ENCODE measurements around the gene FCHSD1.

FCHSD1 gene

DNA sequence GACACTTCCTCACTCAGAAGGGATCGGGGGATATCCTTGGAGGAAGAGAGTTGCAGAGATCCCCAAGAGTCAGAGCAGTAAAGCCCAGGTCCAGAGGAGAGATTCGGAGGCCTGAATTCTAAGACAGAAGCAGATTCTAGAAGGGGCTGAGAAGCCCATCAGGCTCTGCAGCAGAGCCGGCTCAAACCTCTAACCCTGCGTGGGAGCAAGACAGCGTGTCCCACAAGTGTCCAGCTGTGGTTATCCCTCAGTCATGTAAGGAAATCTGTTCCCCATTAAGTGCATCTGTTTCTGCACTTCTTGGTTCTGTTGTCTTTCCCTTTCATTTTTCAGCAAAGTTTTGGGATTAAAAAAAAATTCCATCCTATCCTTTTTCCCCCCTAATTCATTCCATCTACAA is 27.6 kb downstream of the FCHSD1 start:
- in situ Hi-C loops (cut with HindIII; ENCODE audit: low sequenced_read_pairs): no loop called here
- DNase-seq (ENCODE audit: low read depth): no peak
- H3K4me3 ChIP-seq (ENCODE audit: low read depth, low read length): no peak overlapping the region
- TF ChIP-seq CTCF (IDR thresholded peaks at IDR 0.05; ENCODE audit: low read depth, low read length, missing control alignments): no peak

DNA sequence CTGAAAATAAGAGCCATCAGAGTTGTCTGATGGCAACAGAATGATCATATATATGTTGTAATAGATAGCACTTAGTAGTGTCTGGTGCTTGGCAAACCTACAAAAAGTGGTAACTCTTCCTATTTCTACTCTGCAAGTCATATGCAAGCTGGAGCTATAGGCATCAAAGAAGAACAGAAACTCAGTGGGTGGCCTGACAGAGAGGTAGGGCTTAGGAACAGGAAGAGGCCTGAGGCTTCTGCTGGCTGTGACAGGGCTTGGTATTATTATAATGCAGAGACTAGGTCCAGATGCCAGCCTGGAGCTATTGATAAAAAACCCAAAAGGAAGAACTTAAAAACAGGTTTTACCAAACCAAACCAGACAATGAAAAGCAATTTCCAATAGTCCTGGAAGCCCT is 28.0 kb downstream of the FCHSD1 start:
- in situ Hi-C loops (cut with HindIII; ENCODE audit: low sequenced_read_pairs): no loop called here
- no peak overlapping the region for H3K4me3 ChIP-seq (ENCODE audit: low read depth, low read length)
- TF ChIP-seq CTCF (IDR thresholded peaks at IDR 0.05; ENCODE audit: low read depth, low read length, missing control alignments): no peak
- no peak for DNase-seq (ENCODE audit: low read depth)

GRCh38 chr5:141618804-141619554 is 32.2 kb downstream of the FCHSD1 start, which contains the start of gene DIAPH1:
Gene DIAPH1, minus strand, starts transcription at chr5:141619000. Its CDS starts 86 bp downstream, at chr5:141618914.
- in situ Hi-C loops (cut with HindIII; ENCODE audit: low sequenced_read_pairs): no loop called here

DNA sequence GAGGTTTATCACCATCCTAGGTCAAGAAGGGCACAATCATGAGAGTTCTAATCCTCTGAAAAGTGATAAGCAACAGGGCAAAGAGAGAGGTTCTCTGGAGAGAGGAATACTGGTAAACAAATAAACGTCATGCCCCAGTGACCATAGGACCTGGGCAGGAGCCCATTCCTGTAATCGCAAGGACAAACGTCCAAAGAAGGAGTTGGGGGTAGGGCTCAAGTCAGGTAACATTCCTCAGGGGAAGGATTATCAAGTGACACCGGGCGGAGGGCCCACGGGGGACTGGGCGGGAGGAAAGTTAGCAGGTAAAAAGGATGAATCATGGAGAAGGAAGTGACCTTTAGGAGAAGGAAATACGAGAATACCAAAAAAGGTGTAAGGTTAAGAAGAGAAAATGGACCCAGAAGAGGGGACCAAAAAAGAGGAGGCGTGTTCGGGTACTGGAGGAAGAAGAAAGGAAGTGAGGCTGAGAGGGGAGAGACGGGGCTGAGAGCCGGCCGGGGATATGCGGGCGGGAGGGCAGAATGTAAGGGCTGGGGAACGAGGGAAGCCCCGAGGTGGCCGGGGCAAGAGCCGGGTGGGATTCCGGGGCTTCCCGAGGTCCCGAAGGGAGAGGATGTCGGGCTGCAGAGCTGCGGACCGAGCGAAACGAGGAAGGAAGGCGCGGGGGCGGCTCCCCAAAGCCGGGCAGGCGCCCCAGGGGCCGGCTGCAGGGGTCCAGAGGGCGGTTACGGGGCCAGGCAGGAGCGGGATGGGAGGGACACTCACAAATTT is 33.0 kb downstream of the FCHSD1 start:
- in situ Hi-C loops (cut with HindIII; ENCODE audit: low sequenced_read_pairs): no loop called here
- no peak for DNase-seq (ENCODE audit: low read depth)
- H3K4me3 ChIP-seq (ENCODE audit: low read depth, low read length): peak overlapping the region; percentile 86
- no peak for TF ChIP-seq CTCF (IDR thresholded peaks at IDR 0.05; ENCODE audit: low read depth, low read length, missing control alignments)

More at GRCh38 chr5:141618804-141619554, 32.2 kb downstream of the FCHSD1 start, which contains the start of gene DIAPH1:
- peak; percentile 96 for TF ChIP-seq CTCF (IDR thresholded peaks at IDR 0.05; ENCODE audit: low read depth, low read length, missing control alignments)
- peak within 1 kb of the TSS; percentile 86 for H3K4me3 ChIP-seq (ENCODE audit: low read depth, low read length)
- DNase-seq (ENCODE audit: low read depth): peak; percentile 88

DNA sequence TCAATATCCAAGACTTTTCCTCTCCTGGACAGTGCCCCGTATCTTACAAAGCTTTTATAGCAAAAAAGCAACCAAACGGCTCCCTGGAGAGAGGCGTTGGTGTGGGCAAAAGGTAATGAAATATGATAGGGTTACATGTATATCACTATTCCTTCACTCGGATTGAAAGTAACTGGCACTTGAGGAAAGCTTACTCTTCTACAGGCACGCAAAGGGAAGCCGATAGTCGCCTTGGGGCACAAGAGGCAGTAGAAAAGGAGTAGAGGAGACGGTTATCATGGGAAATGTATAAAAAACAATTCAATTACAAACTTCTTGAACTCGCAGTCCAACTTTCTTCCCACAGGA is 33.6 kb downstream of the FCHSD1 start:
- peak overlapping the region; percentile 86 for H3K4me3 ChIP-seq (ENCODE audit: low read depth, low read length)
- in situ Hi-C loops (cut with HindIII; ENCODE audit: low sequenced_read_pairs): no loop called here
- no peak for DNase-seq (ENCODE audit: low read depth)
- no peak for TF ChIP-seq CTCF (IDR thresholded peaks at IDR 0.05; ENCODE audit: low read depth, low read length, missing control alignments)

- in situ Hi-C loops (cut with HindIII; ENCODE audit: low sequenced_read_pairs): no loop called here
- TF ChIP-seq CTCF (IDR thresholded peaks at IDR 0.05; ENCODE audit: low read depth, low read length, missing control alignments): no peak
- peak overlapping the region; percentile 86 for H3K4me3 ChIP-seq (ENCODE audit: low read depth, low read length)
- DNase-seq (ENCODE audit: low read depth): no peak
These were observed 34.1 kb downstream of the FCHSD1 start for GRCh38 chr5:141617128-141617527.
